DND-41 (cell line): ENCODE results near the gene CYTH4.

Source experiments
- CTCF ChIP-seq: IDR thresholded peaks from 2 replicates; pipeline ENCODE4 v1.5.1; 2012; ENCODE audit warnings: borderline replicate concordance, low read length, moderate library complexity, mild to moderate bottlenecking; ENCODE audit not compliant: poor library complexity, severe bottlenecking; ENCODE audit errors: extremely low read depth
- EZH2 ChIP-seq: IDR thresholded peaks from 3 replicates; pipeline ENCODE4 v1.6.1; 2012; ENCODE audit warnings: borderline replicate concordance, low read depth, mild to moderate bottlenecking, moderate library complexity, low read length, inconsistent platforms; ENCODE audit not compliant: severe bottlenecking

GRCh38 chr22:37256075-37256726 is 26.1 kb upstream of the CYTH4 start:
- TF ChIP-seq CTCF (no peak), EZH2 (no peak)
